Esophagus squamous epithelium (tissue), 5 donors: ENCODE data around the gene LGI4. TPM values are rescaled to one million over a fixed set of nuclear protein-coding genes. Genes with fewer than 3 reads are reported as not detected.
A peak's percentile ranks its signal among the peaks of the same experiment; 100 is the strongest.

Experiments used
- DNase-seq: peaks from one replicate; lab custom pipeline; 2025; lab: John Stamatoyannopoulos, UW
- H3K27ac ChIP-seq, 4 donors: fragments of 200-600 bp; sonication (generic); one replicate each; pipeline ENCODE4 v1.5.1; 2016 to 2019; ENCODE audit warnings: mild to moderate bottlenecking in 1 of 4
- H3K27me3 ChIP-seq, 4 donors: fragments of 200-600 bp; sonication (generic); 1 replicate in 3 of 4; 2 replicates in 1 of 4; pipeline versions ENCODE4 v1.5.1 to v1.6.0; 2017 to 2021; ENCODE audit warnings: antibody characterized with exemption in 1 of 4
- H3K36me3 ChIP-seq, 3 donors: fragments of 200-600 bp; sonication (generic); one replicate each; pipeline ENCODE4 v1.5.1; 2016 to 2019
- H3K4me1 ChIP-seq, 3 donors: fragments of 200-600 bp; sonication (generic); one replicate each; pipeline ENCODE4 v1.5.1; 2017 to 2019
- H3K4me3 ChIP-seq, 4 donors: fragments of 200-600 bp; sonication (generic); 1 replicate in 3 of 4; 2 replicates in 1 of 4; pipeline ENCODE4 v1.5.1; 2016 to 2019; ENCODE audit warnings: mild to moderate bottlenecking in 2 of 4, moderate library complexity in 1 of 4
- H3K9me3 ChIP-seq, 3 donors: fragments of 200-600 bp; sonication (generic); one replicate each; pipeline ENCODE4 v1.5.1; 2016 to 2019
- POLR2A ChIP-seq, 4 donors: fragments of 450-650 bp; IDR thresholded peaks; one replicate each; pipeline ENCODE4 v1.6.1; 2017; ENCODE audit warnings: antibody characterized with exemption in 4 of 4, mild to moderate bottlenecking in 4 of 4, moderate library complexity in 3 of 4
- WGBS, 2 donors: methylation state at CpG; one replicate each; pipeline ENCODE4 v1.1.5; 2018; 5-methylcytosine and 5-hydroxymethylcytosine counted together
- intact Hi-C: fragments of 100-400 bp; cut with DNase I; formaldehyde crosslinking; loops from one replicate; pipeline ENCODE4 v1.15.0; 2022
- total RNA-seq, 4 donors: library from RNA; depleted of rRNA; stranded (reverse); fragments of >200 nt; gene quantifications; one replicate each; pipeline ENCODE4 v1.1.0, GENCODE V29; 2016
- TF ChIP-seq, protein P1 (sequence below), 6 experiments: fragments of 450-650 bp in 4 of 6; fragments of 200-600 bp in 2 of 6; sonication (generic) in 2 of 6; IDR thresholded peaks; one replicate each; pipeline ENCODE4 v1.5.1; 2016 to 2019; ENCODE audit warnings: antibody characterized with exemption in 6 of 6, mild to moderate bottlenecking in 4 of 6, moderate library complexity in 4 of 6
- donor health status: DM: yes; HTN: yes; CAD: no.

LGI4 gene
- total RNA-seq, 4 donors from 2014 or later, result 1.3 to 8.2 (median 1.6) TPM

DNA sequence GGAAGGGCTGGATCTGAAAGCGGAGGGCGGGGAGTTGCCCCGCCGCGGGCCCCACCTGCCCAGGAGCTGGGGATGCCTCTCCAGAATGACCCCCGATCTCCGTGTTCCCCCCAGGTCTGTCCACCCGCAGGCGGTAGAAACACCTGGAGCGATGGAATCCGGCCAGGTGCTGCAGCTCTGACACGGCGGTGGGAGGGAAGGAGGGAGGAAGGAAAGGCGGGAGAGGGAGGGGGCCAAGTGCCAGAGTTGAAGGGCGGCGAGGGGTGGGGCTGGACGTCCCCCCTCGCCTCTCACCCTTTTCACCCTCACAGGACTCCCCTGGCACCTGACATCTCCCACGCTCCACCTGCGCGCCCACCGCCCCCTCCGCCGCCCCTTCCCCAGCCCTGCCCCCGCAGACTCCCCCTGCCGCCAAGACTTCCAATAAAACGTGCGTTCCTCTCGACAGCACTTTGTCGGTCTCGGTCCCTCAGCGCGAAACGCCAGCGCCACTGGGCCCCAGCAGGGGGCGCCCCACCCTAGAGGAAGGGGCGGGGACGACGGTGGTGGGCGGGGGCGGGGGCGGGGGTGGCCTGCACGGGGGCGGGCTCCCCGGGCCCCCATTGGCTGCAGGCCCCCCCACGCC is 7.9 kb upstream of the LGI4 start:
- intact Hi-C loops, result loop anchor here (5.0 kb wide), 2 partner anchors 75 to 130 kb away; no protein-coding TSS in a partner anchor
- no peaks in the 10 kb centered on the region for H3K9me3 ChIP-seq
- 43% methylated on average over 1 of the region's 46 CpGs; no CpG with 5 or more reads in 1 of the 2 donors for WGBS, 2 donors
- peak overlapping the region in 3 of 4 donors; percentile 12 to 55 (median 31) for H3K4me3 ChIP-seq
- H3K36me3 ChIP-seq, result no peaks in the 10 kb centered on the region
- no peak for DNase-seq
- H3K4me1 ChIP-seq, result peaks cover 23 to 56% (median 26%) of the 10 kb centered on the region in 3 donors
- TF ChIP-seq, protein P1, sequence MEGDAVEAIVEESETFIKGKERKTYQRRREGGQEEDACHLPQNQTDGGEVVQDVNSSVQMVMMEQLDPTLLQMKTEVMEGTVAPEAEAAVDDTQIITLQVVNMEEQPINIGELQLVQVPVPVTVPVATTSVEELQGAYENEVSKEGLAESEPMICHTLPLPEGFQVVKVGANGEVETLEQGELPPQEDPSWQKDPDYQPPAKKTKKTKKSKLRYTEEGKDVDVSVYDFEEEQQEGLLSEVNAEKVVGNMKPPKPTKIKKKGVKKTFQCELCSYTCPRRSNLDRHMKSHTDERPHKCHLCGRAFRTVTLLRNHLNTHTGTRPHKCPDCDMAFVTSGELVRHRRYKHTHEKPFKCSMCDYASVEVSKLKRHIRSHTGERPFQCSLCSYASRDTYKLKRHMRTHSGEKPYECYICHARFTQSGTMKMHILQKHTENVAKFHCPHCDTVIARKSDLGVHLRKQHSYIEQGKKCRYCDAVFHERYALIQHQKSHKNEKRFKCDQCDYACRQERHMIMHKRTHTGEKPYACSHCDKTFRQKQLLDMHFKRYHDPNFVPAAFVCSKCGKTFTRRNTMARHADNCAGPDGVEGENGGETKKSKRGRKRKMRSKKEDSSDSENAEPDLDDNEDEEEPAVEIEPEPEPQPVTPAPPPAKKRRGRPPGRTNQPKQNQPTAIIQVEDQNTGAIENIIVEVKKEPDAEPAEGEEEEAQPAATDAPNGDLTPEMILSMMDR (IDR thresholded peaks at IDR 0.05), result peak in 3 of 6 experiments; percentile 28 to 90 (median 69)
- no peak for TF ChIP-seq POLR2A (IDR thresholded peaks at IDR 0.05)
- peak overlapping the region in 1 of 4 donors; percentile 31 for H3K27ac ChIP-seq
- H3K27me3 ChIP-seq, result peaks cover 0 to 38% (median 9%) of the 10 kb centered on the region in 4 donors

DNA sequence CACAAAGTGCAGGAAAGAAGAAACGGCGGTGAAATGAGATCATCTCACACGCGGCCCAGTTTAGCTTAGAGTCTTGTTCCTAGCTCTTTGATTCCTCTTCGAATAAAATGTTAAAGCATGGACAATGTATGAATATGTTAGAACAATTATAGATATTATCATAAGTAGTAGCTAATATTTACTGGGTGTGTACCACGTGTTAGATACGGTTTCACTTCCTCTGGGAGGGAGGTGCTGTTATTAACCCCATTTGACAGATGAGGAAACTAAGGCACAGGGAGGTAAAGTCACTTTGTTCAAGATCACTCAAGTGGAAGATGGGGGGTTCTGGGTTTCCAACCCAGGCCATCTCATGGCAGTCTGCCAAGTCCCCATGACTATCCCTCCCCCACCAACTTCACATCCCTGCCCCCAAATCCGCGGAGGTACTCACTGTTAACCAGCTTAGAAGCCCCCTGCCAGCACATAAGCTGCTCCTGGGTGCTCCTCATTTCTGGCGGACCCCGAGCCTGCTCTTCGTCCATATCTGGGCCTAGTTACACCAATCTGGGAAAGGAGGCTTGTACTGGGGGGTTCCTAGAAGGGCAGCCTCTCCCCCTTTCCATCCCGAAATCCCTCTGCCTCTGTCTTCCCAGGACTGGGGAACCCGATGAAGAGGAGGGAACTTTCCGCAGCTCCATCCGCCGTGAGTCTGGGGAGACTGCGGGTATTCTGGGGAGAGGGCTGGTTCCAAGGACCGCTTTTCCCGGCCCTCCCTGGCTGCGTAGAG is 7.2 kb upstream of the LGI4 start:
- Histone ChIP-seq H3K4me3 (peak overlapping the region in 3 of 4 donors; percentile 22 to 55 (median 31)), H3K27me3 (peaks cover 0 to 38% (median 9%) of the 10 kb centered on the region in 4 donors), H3K36me3 (no peaks in the 10 kb centered on the region), H3K9me3 (no peaks in the 10 kb centered on the region), H3K27ac (peak overlapping the region in 2 of 4 donors; percentile 53 to 63), H3K4me1 (peaks cover 26 to 63% (median 30%) of the 10 kb centered on the region in 3 donors)
- 17 to 29% methylated on average over 11 to 12 of the region's 21 CpGs for WGBS, 2 donors
- TF ChIP-seq, protein P1 (IDR thresholded peaks at IDR 0.05), result no peak
- no peak for TF ChIP-seq POLR2A (IDR thresholded peaks at IDR 0.05)
- intact Hi-C loops, result loop anchor here (5.0 kb wide), 2 partner anchors 75 to 130 kb away; no protein-coding TSS in a partner anchor
- DNase-seq, result no peak

DNA sequence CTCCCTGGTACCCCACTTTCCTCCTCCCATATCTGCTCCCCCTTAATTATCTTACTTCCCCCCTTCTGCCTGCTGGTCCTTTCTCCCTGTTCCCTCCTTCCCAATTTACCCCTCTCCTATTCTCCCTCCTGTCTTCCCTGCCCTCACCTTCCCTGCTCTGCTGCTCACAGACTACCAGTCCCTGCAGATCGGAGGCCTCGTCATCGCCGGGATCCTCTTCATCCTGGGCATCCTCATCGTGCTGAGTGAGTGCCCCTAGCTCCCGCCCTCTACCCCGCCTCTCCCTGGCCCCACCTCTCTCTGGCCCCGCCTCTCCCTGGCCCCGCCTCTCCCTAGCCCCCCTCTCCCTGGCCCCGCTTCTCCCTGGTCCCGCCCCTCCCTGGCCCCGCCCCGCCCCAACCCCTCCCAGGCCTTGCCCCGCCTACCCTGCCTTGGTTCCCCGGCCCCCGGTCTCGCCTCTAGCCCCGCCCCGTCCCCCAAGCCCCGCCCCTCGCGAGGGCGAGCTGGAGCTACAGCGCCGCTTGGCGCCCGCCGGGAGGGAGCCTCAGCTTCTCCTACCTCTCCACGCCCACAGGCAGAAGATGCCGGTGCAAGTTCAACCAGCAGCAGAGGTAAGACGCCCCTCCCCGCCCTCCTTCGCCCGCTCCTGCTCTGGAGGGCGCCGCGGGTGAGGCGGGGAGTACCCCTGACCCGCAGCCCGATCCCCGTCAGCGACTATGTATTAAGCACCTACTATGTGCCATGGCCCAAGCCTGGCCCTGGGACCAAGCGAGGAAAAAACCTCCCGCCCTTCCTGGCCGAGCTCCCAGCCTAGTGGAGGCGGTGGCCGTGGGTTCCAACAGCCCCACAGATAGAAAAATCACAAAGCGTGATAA is 6.3 kb upstream of the LGI4 start:
- H3K27ac ChIP-seq, result peak overlapping the region; percentile 70 to 93 (median 88)
- intact Hi-C loops, result loop anchor here (5.0 kb wide), 2 partner anchors 74 to 131 kb away; no protein-coding TSS in a partner anchor
- no peaks in the 10 kb centered on the region for H3K9me3 ChIP-seq
- no peaks in the 10 kb centered on the region for H3K36me3 ChIP-seq
- H3K4me3 ChIP-seq, result peak overlapping the region in 3 of 4 donors; percentile 35 to 57 (median 37)
- WGBS, 2 donors, result 0 to 3% methylated on average over 11 to 17 of the region's 48 CpGs
- H3K27me3 ChIP-seq, result peaks cover 0 to 38% (median 9%) of the 10 kb centered on the region in 4 donors
- TF ChIP-seq POLR2A (IDR thresholded peaks at IDR 0.05), result peak in 2 of 4 donors; percentile 47 to 57
- TF ChIP-seq, protein P1 (IDR thresholded peaks at IDR 0.05), result peak; percentile 15 to 61 (median 52)
- H3K4me1 ChIP-seq, result peaks cover 26 to 72% (median 38%) of the 10 kb centered on the region in 3 donors
- DNase-seq, result peak; percentile 67

DNA sequence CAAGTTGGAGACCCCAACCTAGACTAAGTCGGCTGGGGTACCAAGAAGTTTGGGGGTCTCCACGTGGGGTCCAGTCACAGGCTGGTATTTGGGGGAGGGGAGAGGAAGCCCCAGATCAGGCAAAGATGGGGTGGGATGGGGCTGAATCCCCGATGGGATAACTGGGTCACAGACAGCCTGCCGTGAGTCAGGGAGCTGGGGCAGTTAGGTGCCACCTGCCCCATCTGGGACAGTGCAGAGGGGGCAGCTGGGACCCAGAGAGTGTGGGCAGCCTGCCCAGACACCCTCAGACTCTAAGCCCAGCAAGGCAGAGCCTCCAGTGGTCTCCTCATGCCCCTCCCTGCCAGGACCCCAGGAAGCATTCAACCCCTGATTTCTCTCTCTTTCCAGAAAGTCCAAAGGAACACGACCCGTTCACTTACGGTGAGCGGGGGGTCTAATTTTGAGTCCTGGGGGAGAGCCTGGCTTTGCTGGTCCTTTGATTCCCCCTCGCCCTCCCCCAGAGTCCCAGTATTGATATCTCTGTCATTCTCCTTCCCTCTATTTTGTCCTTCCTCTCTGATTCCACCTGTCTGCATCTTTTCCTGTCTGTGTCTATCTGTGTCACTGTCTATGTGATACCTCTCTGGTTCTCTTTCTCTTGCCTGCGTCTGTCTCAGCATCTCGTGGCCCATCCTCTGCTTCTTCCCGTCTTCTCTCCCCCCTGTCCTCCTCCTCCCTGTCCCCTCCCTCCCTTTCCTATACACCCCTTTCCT is 5.5 kb upstream of the LGI4 start:
- Histone ChIP-seq H3K9me3 (no peaks in the 10 kb centered on the region), H3K4me1 (peaks cover 26 to 80% (median 40%) of the 10 kb centered on the region in 3 donors), H3K27ac (peak overlapping the region; percentile 70 to 93 (median 88)), H3K4me3 (peak overlapping the region in 3 of 4 donors; percentile 35 to 57 (median 37)), H3K27me3 (peaks cover 0 to 38% (median 9%) of the 10 kb centered on the region in 4 donors), H3K36me3 (no peaks in the 10 kb centered on the region)
- intact Hi-C loops, result loop anchor here (5.0 kb wide), 2 partner anchors 73 to 132 kb away; no protein-coding TSS in a partner anchor
- no peak for DNase-seq
- WGBS, 2 donors, result 52 to 56% methylated on average over 9 to 12 of the region's 12 CpGs
- no peak for TF ChIP-seq POLR2A (IDR thresholded peaks at IDR 0.05)
- TF ChIP-seq, protein P1 (IDR thresholded peaks at IDR 0.05), result no peak
